Measurements from ENCODE around the gene FXYD1.

GRCh38 chr19:35184884-35185283, 46.3 kb downstream of the FXYD1 start:
- TF ChIP-seq CTCF (IDR thresholded peaks at IDR 0.05; ENCODE audit: low read depth, low read length) (no peak), EZH2phosphoT487 (IDR thresholded peaks at IDR 0.05; ENCODE audit: low read depth) (no peak)

All from OCI-LY3 (cell line).